ENCODE results near the gene NMRK2.

DNA sequence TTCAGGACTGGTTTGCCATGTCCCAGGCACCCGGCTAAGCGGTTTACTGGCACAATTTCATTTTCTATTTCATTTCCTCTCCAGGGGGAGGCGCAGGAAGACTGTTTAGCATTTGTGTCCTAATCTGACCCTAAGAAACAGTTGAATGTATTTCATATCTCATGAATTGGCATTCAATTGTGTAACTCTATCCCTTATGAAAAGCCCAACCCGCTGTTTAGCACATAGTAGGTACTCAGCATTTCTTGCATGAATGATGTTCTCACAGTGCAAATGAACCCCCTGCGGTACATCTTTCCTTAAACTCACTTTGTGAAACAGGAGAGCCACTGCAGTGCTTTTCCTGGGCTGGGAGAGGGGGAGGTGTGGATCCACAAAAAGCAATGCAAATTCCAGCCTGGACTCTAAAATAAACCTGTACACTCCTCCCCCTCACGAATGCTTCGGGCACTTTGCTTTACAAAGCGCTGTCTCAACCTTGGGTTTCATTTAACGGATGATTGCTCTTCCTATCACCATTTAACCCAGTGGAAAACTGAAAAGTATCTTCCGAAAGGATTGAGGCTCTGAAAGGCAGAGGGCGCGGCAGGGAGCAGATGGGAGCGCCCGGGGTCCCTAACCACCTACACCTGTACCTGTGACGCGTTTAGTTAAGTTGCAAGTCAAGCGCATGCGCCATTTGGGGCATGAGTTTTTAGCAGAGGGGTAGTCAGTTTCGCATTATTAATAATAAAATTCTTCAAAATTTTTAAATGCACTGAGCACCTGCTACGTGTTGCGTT is 53.6 kb downstream of the NMRK2 start:
- TF ChIP-seq, protein P1, sequence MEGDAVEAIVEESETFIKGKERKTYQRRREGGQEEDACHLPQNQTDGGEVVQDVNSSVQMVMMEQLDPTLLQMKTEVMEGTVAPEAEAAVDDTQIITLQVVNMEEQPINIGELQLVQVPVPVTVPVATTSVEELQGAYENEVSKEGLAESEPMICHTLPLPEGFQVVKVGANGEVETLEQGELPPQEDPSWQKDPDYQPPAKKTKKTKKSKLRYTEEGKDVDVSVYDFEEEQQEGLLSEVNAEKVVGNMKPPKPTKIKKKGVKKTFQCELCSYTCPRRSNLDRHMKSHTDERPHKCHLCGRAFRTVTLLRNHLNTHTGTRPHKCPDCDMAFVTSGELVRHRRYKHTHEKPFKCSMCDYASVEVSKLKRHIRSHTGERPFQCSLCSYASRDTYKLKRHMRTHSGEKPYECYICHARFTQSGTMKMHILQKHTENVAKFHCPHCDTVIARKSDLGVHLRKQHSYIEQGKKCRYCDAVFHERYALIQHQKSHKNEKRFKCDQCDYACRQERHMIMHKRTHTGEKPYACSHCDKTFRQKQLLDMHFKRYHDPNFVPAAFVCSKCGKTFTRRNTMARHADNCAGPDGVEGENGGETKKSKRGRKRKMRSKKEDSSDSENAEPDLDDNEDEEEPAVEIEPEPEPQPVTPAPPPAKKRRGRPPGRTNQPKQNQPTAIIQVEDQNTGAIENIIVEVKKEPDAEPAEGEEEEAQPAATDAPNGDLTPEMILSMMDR (conservative IDR thresholded peaks at IDR 0.05; ENCODE audit: low read length) = peak; percentile 82
- no peak for TF ChIP-seq EZH2phosphoT487 (IDR thresholded peaks at IDR 0.05; ENCODE audit: borderline replicate concordance)

All from Loucy (cell line).